GM21447 (cell line): ENCODE results near the gene TFDP2.
"Not testable (repeated sequence)": the region's sequence is repeated elsewhere in the genome, so short reads cannot be mapped to it uniquely, and the experiment has no call there.

ENCODE experiments used
- ATAC-seq: cut with Tn5 transposase; IDR thresholded peaks from one replicate; pipeline ENCODE4 v1.9.1; 2021; ENCODE audit not compliant: unreplicated experiment

The TFDP2 gene

GRCh38 chr3:142027300-142027699 is 122.0 kb downstream of the TFDP2 start:
- no peak for ATAC-seq

GRCh38 chr3:142026333-142026732 is 123.0 kb downstream of the TFDP2 start:
- ATAC-seq: no peak

- ATAC-seq: peak; percentile 67
Measured at GRCh38 chr3:142022381-142022780, 127.0 kb downstream of the TFDP2 start.

DNA sequence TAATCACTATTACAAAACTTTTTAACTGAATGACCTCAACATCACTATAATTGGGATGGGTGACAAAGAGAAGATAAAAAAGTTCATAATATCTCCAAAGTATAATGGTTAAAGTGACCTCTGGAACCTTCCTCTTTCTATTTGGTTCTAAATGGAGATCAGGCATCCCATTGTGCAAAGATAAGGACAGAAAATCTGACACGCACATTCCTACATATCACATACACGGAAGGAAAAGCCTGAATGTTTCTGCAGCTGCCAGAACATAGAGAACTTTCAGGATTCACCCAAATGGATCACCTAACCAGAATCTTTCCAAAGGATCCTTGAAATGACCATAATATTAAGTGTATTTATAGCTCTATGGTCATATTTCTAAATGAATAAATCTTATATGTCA is 128.2 kb downstream of the TFDP2 start:
- ATAC-seq: no peak

DNA sequence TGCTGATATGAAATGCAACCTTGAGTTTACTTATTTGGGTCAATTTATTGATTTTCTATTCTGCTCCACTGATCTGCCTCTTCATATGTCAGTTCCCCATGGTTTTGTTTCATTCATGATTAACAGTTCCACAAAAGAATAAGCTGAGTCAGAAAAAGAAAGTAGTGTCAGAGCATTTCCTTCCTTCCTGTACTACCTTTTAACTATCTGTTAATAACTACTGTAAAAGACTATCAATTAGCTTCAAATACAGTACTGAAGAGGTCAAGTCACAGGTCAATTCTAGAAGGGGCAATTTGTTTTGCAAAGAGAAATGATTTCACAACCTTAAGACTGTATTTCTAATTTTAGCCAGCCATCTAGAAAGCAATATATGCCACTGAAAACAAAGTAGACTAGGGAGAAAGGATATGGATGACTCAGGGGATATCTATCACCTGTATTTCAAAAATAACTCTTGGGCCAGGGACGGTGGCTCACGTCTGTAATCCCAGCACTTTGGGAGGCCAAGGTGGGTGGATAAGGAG is 129.5 kb downstream of the TFDP2 start:
- ATAC-seq: peak; percentile 81

DNA sequence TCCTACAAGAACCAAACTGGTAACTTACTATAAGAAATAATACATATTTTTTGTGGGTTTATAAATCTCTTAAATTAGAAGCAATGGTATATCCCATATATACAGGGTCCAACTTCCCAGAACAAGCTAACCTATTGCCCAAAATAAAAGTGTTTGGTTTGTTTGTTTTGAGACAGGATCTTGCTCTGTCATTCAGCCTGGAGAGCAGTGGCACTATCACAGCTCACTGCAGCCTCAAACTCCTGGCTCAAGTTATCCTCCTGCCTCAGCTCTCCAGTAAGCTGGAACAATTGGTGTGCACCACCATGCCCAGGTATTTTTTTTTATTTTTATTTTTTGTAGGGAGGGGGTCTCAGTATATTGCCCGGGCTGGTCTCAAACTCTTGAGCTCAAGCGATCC is 135.4 kb downstream of the TFDP2 start:
- ATAC-seq: no peak

- no peak for ATAC-seq
Measured at GRCh38 chr3:142013326-142013980, 135.9 kb downstream of the TFDP2 start.

DNA sequence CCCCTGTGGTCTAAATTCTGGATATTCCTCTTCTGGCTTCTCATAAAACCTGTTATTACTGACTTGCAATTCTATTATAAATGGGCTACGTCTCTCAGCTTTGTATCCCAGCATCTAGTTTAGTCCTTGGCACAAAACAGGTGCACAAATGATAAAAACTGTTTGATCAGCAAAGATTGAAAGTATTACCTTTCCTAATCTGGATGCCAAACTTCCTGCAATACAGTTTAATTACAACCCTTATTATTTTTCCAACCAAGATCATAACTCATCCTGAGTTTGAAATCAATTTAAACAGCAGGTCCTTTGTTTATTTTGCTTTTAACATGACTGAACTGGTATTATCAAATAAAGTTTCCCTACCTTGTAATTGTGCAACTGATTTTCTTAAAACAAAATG is 140.3 kb downstream of the TFDP2 start:
- ATAC-seq: no peak

DNA sequence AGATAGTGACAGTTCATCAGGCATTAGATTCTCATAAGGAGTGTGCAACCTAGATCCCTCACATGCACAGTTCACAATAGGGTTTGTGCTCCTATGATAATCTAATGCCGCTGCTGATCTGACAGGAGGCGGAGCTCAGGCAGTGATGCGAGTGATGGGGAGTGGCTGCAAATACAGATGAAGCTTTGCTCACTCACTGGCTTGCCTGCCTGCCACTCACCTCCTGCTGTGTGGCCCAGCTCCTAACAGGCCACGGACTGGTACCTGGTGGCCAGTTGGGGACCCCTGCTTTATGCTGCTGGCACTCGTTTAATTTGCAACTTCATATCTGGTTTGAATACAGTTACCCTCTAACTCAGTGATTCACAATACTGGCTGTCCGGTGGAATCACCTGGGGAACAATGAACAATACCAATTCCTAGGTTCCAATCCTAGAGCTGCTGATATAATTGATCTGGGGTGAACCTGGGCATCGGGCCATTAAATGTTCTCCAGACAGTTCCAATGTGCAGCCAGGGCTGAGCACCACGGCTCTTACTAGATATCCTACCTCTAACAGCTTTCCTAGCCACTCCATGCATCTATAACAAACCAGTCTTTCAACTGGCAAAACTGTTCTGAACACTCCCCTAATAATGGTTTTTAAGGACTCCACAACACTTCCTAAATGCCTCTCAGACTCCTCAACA is 141.5 kb downstream of the TFDP2 start:
- ATAC-seq: no peak

DNA sequence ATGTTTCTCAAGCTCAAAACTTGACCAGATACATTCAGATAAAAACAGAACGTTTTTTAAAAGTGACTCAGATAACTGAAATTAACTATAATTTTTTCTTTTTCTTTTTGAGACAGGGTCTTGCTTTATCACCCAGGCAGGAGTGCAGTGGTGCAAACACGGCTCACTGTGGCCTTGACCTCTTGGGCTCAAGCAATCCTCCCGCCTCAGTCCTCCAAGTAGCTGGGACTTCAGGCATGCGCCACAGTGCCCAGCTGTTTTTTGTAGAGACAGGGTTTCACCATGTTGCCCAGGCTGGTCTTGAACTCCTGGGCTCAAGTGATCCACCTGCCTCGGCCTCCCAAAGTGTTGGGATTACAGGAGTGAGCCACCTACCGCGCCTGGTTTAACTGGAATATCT is 144.4 kb downstream of the TFDP2 start:
- ATAC-seq: not testable (repeated sequence)

GRCh38 chr3:142004025-142004424 is 145.3 kb downstream of the TFDP2 start:
- no peak for ATAC-seq

DNA sequence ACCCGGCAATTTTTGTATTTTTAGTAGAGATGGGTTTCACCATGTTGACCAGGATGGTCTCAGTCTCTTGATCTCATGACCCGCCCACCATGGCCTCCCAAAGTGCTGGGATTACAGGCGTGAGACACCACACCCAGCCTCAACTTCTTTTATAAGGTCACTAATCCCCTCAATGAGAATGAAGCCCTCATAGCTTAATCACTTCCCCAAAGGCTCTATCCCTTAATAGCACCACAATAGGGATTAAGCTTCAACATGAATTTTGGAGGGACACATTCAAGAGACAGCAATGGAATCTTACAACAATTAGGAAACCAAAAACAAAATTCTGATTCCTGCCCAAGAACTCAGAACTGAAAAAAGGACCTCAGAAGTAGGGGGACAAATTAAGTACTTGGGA is 146.1 kb downstream of the TFDP2 start:
- no peak for ATAC-seq

DNA sequence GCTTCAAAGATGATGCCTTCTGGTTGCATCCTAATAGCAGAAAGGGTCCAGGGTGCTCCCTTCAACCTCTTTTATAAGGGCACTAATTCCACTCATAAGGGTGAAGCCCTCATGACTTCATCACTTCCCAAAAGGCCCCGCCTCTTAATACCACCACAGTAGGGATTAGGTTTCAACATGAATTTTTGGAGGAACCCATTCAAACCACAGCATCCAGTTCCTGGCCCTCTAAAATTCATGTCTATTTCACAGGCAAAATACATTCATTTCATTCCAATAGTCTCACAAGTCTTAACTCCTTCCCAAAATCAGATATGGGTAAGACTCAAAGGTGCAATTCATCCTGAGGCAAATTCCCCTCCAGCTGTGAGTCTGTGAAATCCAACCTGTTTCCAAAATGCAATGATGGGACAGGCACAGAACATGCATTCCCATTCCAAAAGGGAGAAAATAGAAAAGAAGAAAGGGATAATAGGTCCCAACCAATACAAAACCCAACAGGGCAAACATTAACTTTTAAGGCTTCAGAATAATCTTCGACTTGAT is 148.9 kb downstream of the TFDP2 start:
- no peak for ATAC-seq

DNA sequence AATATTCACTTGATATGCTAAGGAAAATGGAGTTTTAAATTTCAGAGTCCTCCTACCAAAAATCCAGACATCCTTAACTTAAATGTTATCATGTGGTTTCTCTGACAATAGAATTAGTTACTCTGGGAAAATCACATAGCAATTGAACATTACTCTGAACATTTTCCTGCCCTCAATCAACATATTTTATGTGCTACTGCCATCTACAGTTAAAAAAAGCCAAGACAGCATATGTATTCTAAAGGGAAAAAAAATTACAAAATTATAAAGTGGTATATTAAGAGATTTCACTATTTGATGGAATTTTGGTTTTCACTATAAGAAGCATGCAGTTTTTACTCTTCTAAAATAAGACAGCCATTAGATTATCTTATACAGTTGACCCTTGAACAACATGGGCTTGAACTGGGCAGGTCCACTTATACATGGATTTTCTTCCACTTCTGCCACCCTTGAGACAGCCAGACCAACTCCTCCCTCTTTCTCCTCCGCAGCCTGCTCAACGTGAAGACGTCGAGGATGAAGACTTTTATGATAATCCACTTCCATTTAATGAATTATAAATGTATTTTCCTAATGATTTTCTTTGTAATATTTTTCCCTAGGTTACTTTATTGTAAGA is 150.6 kb downstream of the TFDP2 start:
- ATAC-seq: no peak

DNA sequence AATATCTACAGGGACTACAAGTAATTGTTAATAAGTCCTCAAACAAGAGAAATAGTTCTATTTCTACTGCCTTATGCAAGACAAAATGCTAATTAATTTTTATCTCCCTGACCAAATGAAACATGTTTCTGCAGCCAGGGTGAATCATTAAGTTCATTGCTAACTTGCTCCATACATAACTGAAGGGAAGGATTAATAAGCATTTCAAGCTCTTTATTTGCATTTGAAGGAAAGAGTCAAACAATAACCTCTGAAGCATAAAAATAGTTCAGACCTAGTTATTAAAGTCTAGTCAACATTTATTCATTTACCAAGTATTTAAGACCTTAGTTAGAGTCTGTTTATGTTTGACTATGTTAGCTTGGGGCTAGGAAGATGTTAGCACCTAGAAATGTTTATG is 152.9 kb downstream of the TFDP2 start:
- peak; percentile 52 for ATAC-seq

GRCh38 chr3:141994856-141995255 is 154.5 kb downstream of the TFDP2 start:
- no peak for ATAC-seq

- ATAC-seq: peak; percentile 59
Measured at GRCh38 chr3:141992512-141992911, 156.8 kb downstream of the TFDP2 start.

DNA sequence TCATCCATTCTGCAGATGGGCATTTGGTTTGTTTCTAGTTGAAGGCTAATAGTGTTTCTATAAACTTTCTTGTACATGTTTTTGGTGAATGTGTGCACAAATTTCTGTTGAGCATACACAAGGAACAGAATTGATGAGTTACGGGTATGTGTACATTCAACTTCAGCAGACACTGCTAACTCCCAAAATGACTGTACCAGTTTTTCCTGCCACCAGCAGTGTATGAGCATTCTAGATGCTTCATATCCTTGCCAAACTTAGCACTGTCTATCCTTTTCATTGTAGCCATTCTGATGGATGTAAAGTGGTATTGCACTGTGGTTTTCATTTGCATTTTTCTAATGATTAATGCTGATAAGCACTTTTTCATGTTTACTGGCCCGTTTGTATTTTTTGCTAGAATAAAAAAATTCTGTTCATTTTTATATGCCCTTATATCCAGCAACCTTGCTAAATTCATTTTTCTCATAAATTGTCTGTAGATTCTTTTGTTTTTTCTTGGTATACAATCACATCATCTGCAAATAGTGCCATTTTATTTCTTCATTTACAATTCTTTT is 162.7 kb downstream of the TFDP2 start:
- ATAC-seq: no peak

DNA sequence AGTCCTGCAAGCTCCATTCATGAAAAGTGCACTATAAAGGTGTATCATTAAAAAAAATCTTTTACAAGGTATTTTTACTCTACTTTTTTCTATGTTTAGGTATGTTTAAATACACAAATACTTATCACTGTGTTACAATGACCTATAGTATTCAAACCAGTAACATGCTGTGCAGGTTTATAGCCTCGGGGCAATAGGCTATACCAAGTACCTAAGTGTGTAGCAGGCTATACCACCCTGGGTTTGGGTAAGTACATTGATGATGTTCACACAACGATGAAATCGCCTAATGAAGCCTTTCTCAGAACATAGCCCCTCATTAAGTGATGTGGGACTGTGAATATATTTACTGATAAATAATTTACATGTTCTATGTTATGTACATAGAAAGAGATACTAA is 168.3 kb downstream of the TFDP2 start:
- ATAC-seq: no peak

DNA sequence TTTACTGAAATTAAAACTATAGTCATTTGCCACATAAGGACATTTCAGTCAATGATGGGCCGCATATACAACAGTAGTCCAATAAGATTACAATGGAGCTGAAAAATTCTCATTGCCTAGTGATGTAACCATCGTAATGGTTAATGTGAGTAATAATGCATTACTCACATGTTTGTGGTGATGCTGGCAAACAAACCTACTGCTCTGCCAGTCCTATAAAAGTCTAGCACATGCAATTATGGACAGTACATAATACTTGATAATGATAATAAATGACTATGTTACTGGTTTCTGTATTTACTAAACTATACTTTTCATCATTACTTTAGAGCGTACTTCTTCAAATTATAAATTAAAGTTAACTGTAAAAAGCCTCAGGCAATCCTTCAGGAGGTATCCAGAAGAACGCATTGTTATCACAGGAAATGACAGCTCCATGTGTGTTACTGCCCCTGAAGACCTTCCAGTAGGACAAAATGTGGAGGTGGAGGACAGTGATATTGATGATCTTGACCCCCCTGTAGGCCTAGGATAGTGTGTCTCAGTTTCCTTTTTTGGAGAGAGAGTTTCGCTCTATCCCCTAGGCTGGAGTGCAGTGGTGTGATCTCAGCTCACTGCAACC is 170.2 kb downstream of the TFDP2 start:
- ATAC-seq: no peak

DNA sequence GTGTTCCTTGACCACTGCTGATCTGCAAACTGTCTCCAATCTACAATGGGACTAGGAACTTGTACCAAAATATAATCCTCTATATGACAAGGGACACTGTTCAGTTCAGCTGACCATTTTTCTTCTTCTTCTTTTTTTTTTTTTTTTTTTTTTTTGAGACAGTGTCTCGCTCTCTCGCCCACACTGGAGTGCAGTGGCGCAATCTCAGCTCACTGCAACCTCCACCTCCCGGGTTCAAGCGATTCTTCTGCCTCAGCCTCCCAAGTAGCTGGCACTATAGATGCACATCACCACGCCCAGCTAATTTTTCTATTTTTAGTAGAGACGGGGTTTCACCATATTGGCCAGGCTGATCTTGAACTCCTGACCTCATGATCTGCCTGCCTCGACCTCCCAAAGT is 174.6 kb downstream of the TFDP2 start:
- not testable (repeated sequence) for ATAC-seq
